Common myeloid progenitor, CD34-positive (primary cell): ENCODE results near the gene IRF2.
"Not testable (repeated sequence)": the region's sequence is repeated elsewhere in the genome, so short reads cannot be mapped to it uniquely, and the experiment has no call there.

Experiments used
- CTCF ChIA-PET: fragments of 350-600 bp; sonication (Branson Sonifier 250); formaldehyde crosslinking; loops from one replicate; lab custom pipeline; 2021; ENCODE audit warnings: antibody characterized with exemption; lab: Charles Lee
- POLR2A ChIA-PET: fragments of 350-600 bp; sonication (Branson Sonifier 250); formaldehyde crosslinking; loops from one replicate; lab custom pipeline; 2021; ENCODE audit warnings: antibody characterized with exemption; lab: Charles Lee
- DNase-seq, 3 donors: peaks; one replicate each; pipeline versions ENCODE4 v3.0.0 to v3.0.0-alpha.2; 2013
- H3K27ac ChIP-seq, 2 experiments: 1 replicate in 1 of 2; 2 replicates in 1 of 2; pipeline ENCODE4 v1.7.0; 2013; ENCODE audit warnings: inconsistent platforms in 2 of 2, low read length in 2 of 2, mild to moderate bottlenecking in 2 of 2, low read depth in 1 of 2, moderate library complexity in 1 of 2; ENCODE audit not compliant: severe bottlenecking in 2 of 2, insufficient read depth in 1 of 2, poor library complexity in 1 of 2
- H3K27me3 ChIP-seq, 5 experiments: replicated peaks in 2 of 5; 1 replicate in 3 of 5; 2 replicates in 2 of 5; pipeline versions ENCODE4 v1.6.1 to v1.7.0; 2013; ENCODE audit warnings: low read length in 4 of 5, mild to moderate bottlenecking in 2 of 5, moderate library complexity in 2 of 5, inconsistent platforms in 1 of 5; ENCODE audit not compliant: insufficient read depth in 5 of 5, control insufficient read depth in 4 of 5
- H3K36me3 ChIP-seq, 4 experiments: 1 replicate in 2 of 4; 2 replicates in 2 of 4; pipeline versions ENCODE4 v1.6.1 to v1.7.0; 2013; ENCODE audit warnings: low read length in 3 of 4, control low read depth in 1 of 4, mild to moderate bottlenecking in 1 of 4; ENCODE audit not compliant: control insufficient read depth in 4 of 4, insufficient read depth in 4 of 4
- H3K4me1 ChIP-seq, 4 experiments: 1 replicate in 3 of 4; 2 replicates in 1 of 4; pipeline versions ENCODE4 v1.6.1 to v1.7.1; 2013; ENCODE audit warnings: low read length in 3 of 4, mild to moderate bottlenecking in 3 of 4, control low read depth in 1 of 4, inconsistent platforms in 1 of 4, moderate library complexity in 1 of 4; ENCODE audit not compliant: control insufficient read depth in 4 of 4, insufficient read depth in 4 of 4; ENCODE audit errors: control extremely low read depth in 1 of 4
- H3K4me3 ChIP-seq, 7 experiments: 1 replicate in 4 of 7; 2 replicates in 3 of 7; pipeline versions ENCODE4 v1.5.1 to v1.7.0; 2013; ENCODE audit warnings: mild to moderate bottlenecking in 7 of 7, low read length in 6 of 7, moderate library complexity in 6 of 7, inconsistent platforms in 2 of 7, low read depth in 2 of 7, control low read depth in 1 of 7; ENCODE audit not compliant: insufficient read depth in 4 of 7, control insufficient read depth in 1 of 7; ENCODE audit errors: extremely low read depth in 1 of 7
- H3K9me3 ChIP-seq, 5 experiments: 1 replicate in 4 of 5; 2 replicates in 1 of 5; pipeline versions ENCODE4 v1.6.1 to v1.7.1; 2013; ENCODE audit warnings: low read length in 4 of 5, mild to moderate bottlenecking in 2 of 5, inconsistent platforms in 1 of 5, low read depth in 1 of 5, moderate library complexity in 1 of 5; ENCODE audit not compliant: control insufficient read depth in 4 of 5, insufficient read depth in 2 of 5; ENCODE audit errors: control extremely low read depth in 1 of 5
- WGBS: methylation state at CpG from one replicate; pipeline ENCODE4 v1.1.5; 2013; ENCODE audit not compliant: insufficient coverage; 5-methylcytosine and 5-hydroxymethylcytosine counted together

Gene IRF2

GRCh38 chr4:184383497-184384055, 90.8 kb downstream of the IRF2 start:
- POLR2A ChIA-PET = no interaction called here
- peaks cover 52 to 62% (median 56%) of the 10 kb centered on the region in 4 experiments for H3K4me1 ChIP-seq

GRCh38 chr4:184382189-184382846, 92.0 kb downstream of the IRF2 start:
- no peak overlapping the region for H3K27ac ChIP-seq
- POLR2A ChIA-PET = interaction anchor here (0.6 kb wide), 1 partner anchor 106 kb away, joined by 3 read pairs; no protein-coding TSS in a partner anchor
- CTCF ChIA-PET = interaction anchor here (1.1 to 2.0 kb wide), 6 partner anchors 10 to 69 kb away, joined by 3 to 10 read pairs (median 4); no protein-coding TSS in a partner anchor

More at GRCh38 chr4:184383497-184384055, 90.8 kb downstream of the IRF2 start:
- Histone ChIP-seq H3K36me3 (peaks cover 0 to 14% (median 7%) of the 10 kb centered on the region in 4 experiments), H3K4me3 (peak overlapping the region in 6 of 7 experiments; percentile 12 to 54 (median 22)), H3K9me3 (peaks cover 0 to 6% (median 2%) of the 10 kb centered on the region in 5 experiments), H3K27me3 (no peaks in the 10 kb centered on the region), H3K27ac (no peak overlapping the region)
- 80% methylated on average over 7 of the region's 8 CpGs for WGBS
- peak in 1 of 3 donors; percentile 40 for DNase-seq
- CTCF ChIA-PET = interaction anchor here (1.0 to 1.7 kb wide), 5 partner anchors 13 to 120 kb away, joined by 3 to 4 read pairs (median 4); no protein-coding TSS in a partner anchor

GRCh38 chr4:184380707-184381106, 93.6 kb downstream of the IRF2 start:
- H3K4me3 ChIP-seq = no peak overlapping the region
- ChIA-PET CTCF (interaction anchor here (1.2 to 2.0 kb wide), 5 partner anchors 10 to 33 kb away, joined by 3 to 10 read pairs (median 3); no protein-coding TSS in a partner anchor), POLR2A (no interaction called here)
- H3K27ac ChIP-seq = no peak overlapping the region
- peaks cover 34 to 45% (median 37%) of the 10 kb centered on the region in 4 experiments for H3K4me1 ChIP-seq
- WGBS = 100% methylated on average over 3 of the region's 4 CpGs
- no peak for DNase-seq
- H3K36me3 ChIP-seq = no peaks in the 10 kb centered on the region
- peaks cover 0 to 6% (median 4%) of the 10 kb centered on the region in 5 experiments for H3K9me3 ChIP-seq
- no peaks in the 10 kb centered on the region for H3K27me3 ChIP-seq

More at GRCh38 chr4:184382189-184382846, 92.0 kb downstream of the IRF2 start:
- 0% methylated on average over 11 of the region's 12 CpGs for WGBS
- Histone ChIP-seq H3K4me1 (peaks cover 51 to 61% (median 53%) of the 10 kb centered on the region in 4 experiments), H3K36me3 (peaks cover 0 to 5% (median 0%) of the 10 kb centered on the region in 4 experiments), H3K9me3 (peaks cover 0 to 6% (median 2%) of the 10 kb centered on the region in 5 experiments), H3K27me3 (no peaks in the 10 kb centered on the region), H3K4me3 (peak overlapping the region in 6 of 7 experiments; percentile 29 to 70 (median 48))
- DNase-seq = peak in 2 of 3 donors; percentile 36 to 42

- peaks cover 31 to 40% (median 33%) of the 10 kb centered on the region in 4 experiments for H3K4me1 ChIP-seq
- POLR2A ChIA-PET, H3K9me3 ChIP-seq, H3K36me3 ChIP-seq, H3K4me3 ChIP-seq, H3K27ac ChIP-seq, H3K27me3 ChIP-seq: not testable (repeated sequence)
- CTCF ChIA-PET = interaction anchor here (1.2 to 2.0 kb wide), 4 partner anchors 10 to 33 kb away, joined by 3 to 10 read pairs (median 4); no protein-coding TSS in a partner anchor
- WGBS = no CpG with 5 or more reads among the region's 5 CpGs
- peak in 1 of 3 donors; percentile 18 for DNase-seq
These were observed 94.1 kb downstream of the IRF2 start for GRCh38 chr4:184380214-184380613.

- POLR2A ChIA-PET = no interaction called here
- no peak for DNase-seq
- no CpG with 5 or more reads among the region's 1 CpG for WGBS
- H3K27me3 ChIP-seq = no peaks in the 10 kb centered on the region
- peaks cover 1 to 7% (median 2%) of the 10 kb centered on the region in 4 experiments for H3K4me1 ChIP-seq
- H3K4me3 ChIP-seq = no peak overlapping the region
- CTCF ChIA-PET = interaction anchor here (1.1 to 1.8 kb wide), 2 partner anchors 21 to 32 kb away, joined by 3 to 4 read pairs; no protein-coding TSS in a partner anchor
- H3K27ac ChIP-seq = no peak overlapping the region
- no peaks in the 10 kb centered on the region for H3K36me3 ChIP-seq
- H3K9me3 ChIP-seq = peaks cover 0 to 6% (median 6%) of the 10 kb centered on the region in 5 experiments
These were observed 97.4 kb downstream of the IRF2 start for GRCh38 chr4:184376923-184377322.

- CTCF ChIA-PET = interaction anchor here (0.7 to 1.8 kb wide), 4 partner anchors 10 to 33 kb away, joined by 3 to 5 read pairs (median 4); no protein-coding TSS in a partner anchor
- peaks cover 0 to 6% (median 6%) of the 10 kb centered on the region in 5 experiments for H3K9me3 ChIP-seq
- DNase-seq = no peak
- no peak overlapping the region for H3K27ac ChIP-seq
- H3K36me3 ChIP-seq = no peaks in the 10 kb centered on the region
- H3K4me1 ChIP-seq = peaks cover 0 to 4% (median 3%) of the 10 kb centered on the region in 4 experiments
- no CpG with 5 or more reads among the region's 1 CpG for WGBS
- H3K27me3 ChIP-seq = no peaks in the 10 kb centered on the region
- H3K4me3 ChIP-seq = no peak overlapping the region
- POLR2A ChIA-PET = no interaction called here
These were observed 98.1 kb downstream of the IRF2 start for GRCh38 chr4:184376126-184376838.
